Omental fat pad (tissue), 4 donors: Measurements from ENCODE around the gene ITIH3. TPM values are rescaled to one million over a fixed set of nuclear protein-coding genes. Genes with fewer than 3 reads are reported as not detected.

Source experiments
- ATAC-seq: fragments of 150-250 bp; one replicate; pipeline ENCODE4 v1.9.1; 2016; ENCODE audit warnings: mild to moderate bottlenecking, moderate library complexity; ENCODE audit not compliant: low FRiP score
- DNase-seq: peaks from one replicate; pipeline ENCODE4 v3.0.0-alpha.2; 2019; ENCODE audit warnings: low spot score
- CTCF ChIP-seq, 3 donors: fragments of 450-650 bp; IDR thresholded peaks; one replicate each; pipeline ENCODE4 v1.5.1; 2016 to 2017; ENCODE audit warnings: antibody characterized with exemption in 3 of 3, mild to moderate bottlenecking in 3 of 3, moderate library complexity in 2 of 3
- total RNA-seq, 4 donors: library from RNA; depleted of rRNA; stranded (reverse); fragments of >200 nt; gene quantifications; one replicate each; pipeline ENCODE4 v1.1.0, GENCODE V29; 2016

The ITIH3 gene
- total RNA-seq, 4 donors from 2014 or later, result 0.93 to 2.8 (median 1.9) TPM

DNA sequence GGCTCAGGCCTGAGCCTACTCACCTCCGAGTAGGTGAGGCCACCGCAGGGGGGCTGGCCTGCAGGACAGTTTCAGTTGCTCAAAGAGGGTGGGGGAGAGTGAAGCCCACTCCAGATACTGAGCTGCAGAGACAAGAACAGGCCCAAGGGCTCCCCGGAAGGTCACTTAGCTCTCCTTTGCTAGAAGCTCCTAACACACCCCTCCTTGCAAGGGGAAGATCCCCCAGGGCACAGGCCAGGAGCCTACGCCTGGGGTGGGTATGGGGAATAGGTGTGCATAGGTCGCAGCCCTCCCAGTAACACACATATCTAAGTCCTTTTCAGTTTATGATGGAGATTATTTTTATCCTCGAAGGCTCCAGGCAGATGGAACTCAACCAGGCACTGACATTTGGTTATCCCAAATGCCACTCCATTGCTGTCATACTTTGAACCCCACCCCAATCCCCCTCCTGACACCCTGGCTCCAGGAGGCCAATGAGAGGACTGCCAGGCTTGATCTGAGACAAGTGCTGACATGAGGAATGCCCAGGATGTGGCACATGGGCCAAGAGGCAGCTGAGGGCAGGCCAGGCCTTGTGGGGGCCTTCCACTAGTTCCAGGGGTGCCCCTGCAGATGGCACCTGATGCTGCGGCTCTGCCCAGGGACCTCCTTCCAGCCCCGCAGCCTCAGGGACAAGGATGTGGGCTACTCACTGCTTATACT lies 41.3 kb downstream of the ITIH3 start:
- no peak for TF ChIP-seq CTCF (IDR thresholded peaks at IDR 0.05)
- no peak for DNase-seq
- no peak for ATAC-seq

- ATAC-seq (no peak), DNase-seq (no peak)
- no peak for TF ChIP-seq CTCF (IDR thresholded peaks at IDR 0.05)
These were observed 41.9 kb downstream of the ITIH3 start for GRCh38 chr3:52836471-52836845.

DNA sequence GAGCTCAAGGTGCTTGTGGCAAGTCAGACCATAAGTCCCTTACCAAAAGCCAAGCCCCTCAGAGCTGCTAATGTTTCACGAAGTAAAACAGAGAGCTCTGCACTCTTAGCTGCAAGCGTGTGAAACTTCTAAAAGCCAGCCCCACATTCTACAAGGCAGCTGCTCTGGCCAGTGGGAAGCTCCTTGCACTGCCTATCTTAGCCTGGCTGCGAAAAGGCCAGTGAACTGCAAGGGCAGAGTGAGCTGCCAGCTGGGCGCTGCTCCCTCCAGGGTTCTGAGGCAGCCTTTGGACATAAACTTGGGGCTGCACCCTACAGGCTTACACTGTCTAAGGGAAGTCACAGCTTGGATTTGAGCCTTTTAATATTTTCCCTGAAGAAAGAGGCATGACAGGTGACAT lies 42.4 kb downstream of the ITIH3 start:
- no peak for ATAC-seq
- DNase-seq, result no peak
- TF ChIP-seq CTCF (IDR thresholded peaks at IDR 0.05), result no peak

- ATAC-seq, result no peak
- DNase-seq, result no peak
- TF ChIP-seq CTCF (IDR thresholded peaks at IDR 0.05), result no peak
These were observed 44.1 kb downstream of the ITIH3 start for GRCh38 chr3:52838561-52839267.

GRCh38 chr3:52839268-52839575 lies 44.6 kb downstream of the ITIH3 start:
- ATAC-seq (no peak), DNase-seq (no peak)
- no peak for TF ChIP-seq CTCF (IDR thresholded peaks at IDR 0.05)

DNA sequence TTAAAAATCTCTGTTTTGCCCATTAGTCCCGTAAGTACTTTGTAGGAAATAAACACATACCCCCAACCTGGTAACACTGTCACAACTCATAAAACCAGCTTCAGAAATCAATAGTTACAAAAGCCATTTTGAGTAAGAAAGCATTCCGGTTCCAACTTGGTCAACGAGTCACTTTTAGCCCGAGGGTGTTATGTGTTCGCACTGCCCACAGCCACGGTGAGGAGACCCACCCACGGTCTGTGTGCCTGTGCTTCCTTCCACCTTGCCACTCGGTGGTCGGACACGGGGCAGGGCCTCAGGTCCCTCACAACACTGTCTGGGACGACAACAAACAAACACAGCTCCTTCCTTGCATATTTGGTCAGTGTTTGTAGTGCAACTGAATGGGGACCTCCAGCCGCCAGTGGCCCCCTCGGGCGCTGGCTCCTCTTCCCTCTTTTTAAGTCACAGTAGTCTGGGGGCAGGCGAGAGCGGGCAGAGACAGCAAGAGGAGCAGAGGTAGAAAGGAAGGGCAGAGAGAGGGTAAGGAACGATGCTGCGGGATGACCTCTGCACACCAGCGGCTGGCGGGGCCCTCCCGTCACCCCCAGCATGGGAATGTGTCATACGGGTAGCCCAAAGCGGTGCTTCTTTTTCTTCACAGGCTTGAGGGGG lies 45.4 kb downstream of the ITIH3 start:
- ATAC-seq, result no peak
- TF ChIP-seq CTCF (IDR thresholded peaks at IDR 0.05), result no peak
- DNase-seq, result no peak
